Measurements from ENCODE around the gene EPN2. TPM values are rescaled to one million over a fixed set of nuclear protein-coding genes. Genes with fewer than 3 reads are reported as not detected.

The EPN2 gene
- total and polyA plus RNA-seq, 2 donors (not counting 1 experiment from before 2014, with no cell fraction given) = 23.8 to 36.0 TPM

DNA sequence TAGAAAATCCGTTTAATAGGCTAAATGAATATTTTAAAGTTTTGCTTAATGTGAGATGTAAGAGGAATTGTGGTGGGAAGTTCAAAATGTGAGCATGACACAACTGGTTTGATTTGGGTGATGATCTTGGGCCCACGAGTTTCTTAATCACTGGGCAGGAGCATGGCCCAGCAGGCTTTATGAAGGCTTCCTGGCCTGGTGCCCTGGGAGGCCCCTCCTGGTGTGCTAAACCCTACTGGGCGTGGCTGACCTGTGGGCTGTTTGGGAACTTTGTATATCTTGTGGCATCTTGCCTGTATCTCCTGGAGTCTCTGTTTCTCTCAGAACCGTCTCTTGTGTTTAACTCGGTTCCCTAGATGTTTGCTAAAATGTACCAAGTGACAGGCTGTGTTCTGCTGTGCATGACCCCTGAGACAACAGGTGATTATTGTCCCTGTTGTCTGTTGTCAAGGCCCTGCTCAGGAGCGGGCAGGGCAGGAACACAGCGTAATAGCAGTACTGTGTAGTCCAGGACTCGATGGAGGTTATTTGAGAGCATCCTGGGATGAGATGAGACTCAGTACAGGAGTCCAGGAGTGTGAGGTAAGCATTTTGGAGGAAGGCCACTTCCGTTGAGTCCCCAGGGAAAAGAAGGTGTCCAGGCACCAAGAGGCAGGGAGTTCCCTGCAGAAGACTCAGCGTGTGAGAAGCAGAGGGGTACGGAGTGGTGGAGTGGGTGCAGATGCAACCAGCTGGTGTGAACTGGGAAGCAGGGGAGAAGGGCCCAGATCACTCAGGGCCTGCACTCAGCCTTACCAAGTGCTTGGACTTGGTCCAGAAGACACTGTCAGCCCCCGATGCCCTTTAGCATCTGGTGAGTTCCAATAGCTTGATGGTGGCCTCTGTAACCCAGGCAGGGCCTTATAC is 76.8 kb downstream of the EPN2 start:
- Histone ChIP-seq H3K36me3 (ENCODE audit: control insufficient read depth, insufficient read depth, low read length) (peaks cover 9% of the 10 kb centered on the region), H3K27ac (ENCODE audit: insufficient read depth, low read length) (no peak overlapping the region), H2AFZ (ENCODE audit: low read length) (no peak overlapping the region), H3K27me3 (ENCODE audit: control insufficient read depth, insufficient read depth, low read length) (no peaks in the 10 kb centered on the region), H3K9ac (ENCODE audit: insufficient read depth, low read length) (no peak overlapping the region), H3K4me3 (replicated peaks in 1 of 4; ENCODE audit: control extremely low read depth in 1 of 4, insufficient read depth in 1 of 4, low read depth in 3 of 4, low read length in 4 of 4) (no peak overlapping the region), H3K4me2 (ENCODE audit: extremely low read depth, insufficient read depth, low read length) (no peak overlapping the region), H3K4me1 (ENCODE audit: control insufficient read depth, extremely low read depth, insufficient read depth, low read length) (peaks cover 6% of the 10 kb centered on the region), H3K9me3 (ENCODE audit: control insufficient read depth, insufficient read depth, low read depth, low read length) (no peaks in the 10 kb centered on the region), H3K79me2 (ENCODE audit: control insufficient read depth, insufficient read depth, low read length) (no peaks in the 10 kb centered on the region), H4K20me1 (ENCODE audit: control insufficient read depth, extremely low read depth, insufficient read depth, low read length) (no peaks in the 10 kb centered on the region)
- peak in 1 of 2 donors; percentile 70 for DNase-seq (ENCODE audit: low read depth in 2 of 2)
- no peak for TF ChIP-seq EZH2 (IDR thresholded peaks at IDR 0.05; ENCODE audit: low read length, missing control alignments)
- TF ChIP-seq, protein P1, sequence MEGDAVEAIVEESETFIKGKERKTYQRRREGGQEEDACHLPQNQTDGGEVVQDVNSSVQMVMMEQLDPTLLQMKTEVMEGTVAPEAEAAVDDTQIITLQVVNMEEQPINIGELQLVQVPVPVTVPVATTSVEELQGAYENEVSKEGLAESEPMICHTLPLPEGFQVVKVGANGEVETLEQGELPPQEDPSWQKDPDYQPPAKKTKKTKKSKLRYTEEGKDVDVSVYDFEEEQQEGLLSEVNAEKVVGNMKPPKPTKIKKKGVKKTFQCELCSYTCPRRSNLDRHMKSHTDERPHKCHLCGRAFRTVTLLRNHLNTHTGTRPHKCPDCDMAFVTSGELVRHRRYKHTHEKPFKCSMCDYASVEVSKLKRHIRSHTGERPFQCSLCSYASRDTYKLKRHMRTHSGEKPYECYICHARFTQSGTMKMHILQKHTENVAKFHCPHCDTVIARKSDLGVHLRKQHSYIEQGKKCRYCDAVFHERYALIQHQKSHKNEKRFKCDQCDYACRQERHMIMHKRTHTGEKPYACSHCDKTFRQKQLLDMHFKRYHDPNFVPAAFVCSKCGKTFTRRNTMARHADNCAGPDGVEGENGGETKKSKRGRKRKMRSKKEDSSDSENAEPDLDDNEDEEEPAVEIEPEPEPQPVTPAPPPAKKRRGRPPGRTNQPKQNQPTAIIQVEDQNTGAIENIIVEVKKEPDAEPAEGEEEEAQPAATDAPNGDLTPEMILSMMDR (conservative IDR thresholded peaks at IDR 0.05 in 1 of 2, IDR thresholded peaks at IDR 0.05 in 1 of 2; ENCODE audit: low read depth in 1 of 2, low read length in 2 of 2) = no peak

DNA sequence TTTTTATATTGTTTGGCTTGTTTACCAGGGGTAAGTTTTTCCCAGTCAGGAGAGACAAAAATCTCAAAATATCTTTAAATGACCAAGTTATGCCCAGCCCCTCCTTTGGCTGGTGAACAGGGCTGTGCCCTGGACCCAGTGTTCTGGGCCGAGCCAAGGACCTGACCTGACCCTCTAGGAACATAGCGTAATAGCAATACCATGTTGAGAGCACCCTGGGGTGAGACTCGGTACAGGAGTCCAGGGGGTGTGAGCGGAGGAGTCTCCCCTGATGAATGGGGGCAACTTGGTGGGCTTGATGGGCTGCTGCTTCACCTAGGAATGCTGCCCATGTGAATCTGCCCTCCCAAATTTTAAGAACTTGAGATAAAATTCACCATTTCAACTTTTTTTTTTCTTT is 77.9 kb downstream of the EPN2 start:
- no peaks in the 10 kb centered on the region for H3K9me3 ChIP-seq (ENCODE audit: control insufficient read depth, insufficient read depth, low read depth, low read length)

DNA sequence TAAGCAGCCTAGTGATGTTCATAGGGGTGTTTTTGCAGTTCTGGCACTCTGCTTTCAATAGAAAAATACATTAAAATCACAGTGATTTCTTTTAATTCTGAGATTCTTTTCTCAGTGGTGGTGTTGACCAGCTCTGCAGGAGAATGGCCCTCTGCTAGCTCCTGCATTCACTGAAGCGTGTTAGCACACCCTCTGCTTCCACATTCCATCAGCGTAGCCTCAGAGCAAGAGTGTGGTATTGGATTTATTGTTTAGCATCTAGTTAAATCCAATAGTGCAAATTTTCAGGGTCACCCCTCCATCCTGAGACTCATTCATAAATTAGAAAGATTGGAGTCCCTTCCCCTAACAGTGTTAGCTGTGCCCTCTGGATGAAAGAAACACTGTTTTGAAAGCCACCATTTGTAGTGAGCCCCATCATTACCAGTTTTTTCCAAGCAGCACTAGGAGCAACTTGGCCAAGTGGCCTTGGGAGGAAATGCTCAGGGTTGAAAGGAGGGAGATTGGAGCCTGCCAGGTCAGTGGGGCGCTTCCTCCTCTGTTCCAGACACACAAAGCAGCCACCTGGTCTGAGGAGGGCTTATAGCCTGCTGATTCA is 79.7 kb downstream of the EPN2 start:
- no peaks in the 10 kb centered on the region for H3K79me2 ChIP-seq (ENCODE audit: control insufficient read depth, insufficient read depth, low read length)
- H3K9me3 ChIP-seq (ENCODE audit: control insufficient read depth, insufficient read depth, low read depth, low read length) = no peaks in the 10 kb centered on the region
- H4K20me1 ChIP-seq (ENCODE audit: control insufficient read depth, extremely low read depth, insufficient read depth, low read length) = no peaks in the 10 kb centered on the region
- no peak overlapping the region for H3K9ac ChIP-seq (ENCODE audit: insufficient read depth, low read length)
- H3K36me3 ChIP-seq (ENCODE audit: control insufficient read depth, insufficient read depth, low read length) = peaks cover 14% of the 10 kb centered on the region
- no peak overlapping the region for H3K4me2 ChIP-seq (ENCODE audit: extremely low read depth, insufficient read depth, low read length)
- H3K27me3 ChIP-seq (ENCODE audit: control insufficient read depth, insufficient read depth, low read length) = no peaks in the 10 kb centered on the region
- TF ChIP-seq, protein P1 (conservative IDR thresholded peaks at IDR 0.05 in 1 of 2, IDR thresholded peaks at IDR 0.05 in 1 of 2; ENCODE audit: low read depth in 1 of 2, low read length in 2 of 2) = no peak
- TF ChIP-seq EZH2 (IDR thresholded peaks at IDR 0.05; ENCODE audit: low read length, missing control alignments) = no peak
- H2AFZ ChIP-seq (ENCODE audit: low read length) = no peak overlapping the region
- no peak overlapping the region for H3K4me3 ChIP-seq (replicated peaks in 1 of 4; ENCODE audit: control extremely low read depth in 1 of 4, insufficient read depth in 1 of 4, low read depth in 3 of 4, low read length in 4 of 4)
- DNase-seq (ENCODE audit: low read depth in 2 of 2) = peak in 1 of 2 donors; percentile 50
- peak overlapping the region; percentile 7 for H3K27ac ChIP-seq (ENCODE audit: insufficient read depth, low read length)
- peaks cover 6% of the 10 kb centered on the region for H3K4me1 ChIP-seq (ENCODE audit: control insufficient read depth, extremely low read depth, insufficient read depth, low read length)

More for the DNA sequence above, 77.9 kb downstream of the EPN2 start:
- no peak for DNase-seq (ENCODE audit: low read depth in 2 of 2)
- no peak overlapping the region for H3K9ac ChIP-seq (ENCODE audit: insufficient read depth, low read length)
- peaks cover 6% of the 10 kb centered on the region for H3K4me1 ChIP-seq (ENCODE audit: control insufficient read depth, extremely low read depth, insufficient read depth, low read length)
- H3K79me2 ChIP-seq (ENCODE audit: control insufficient read depth, insufficient read depth, low read length) = no peaks in the 10 kb centered on the region
- no peaks in the 10 kb centered on the region for H3K27me3 ChIP-seq (ENCODE audit: control insufficient read depth, insufficient read depth, low read length)
- H3K36me3 ChIP-seq (ENCODE audit: control insufficient read depth, insufficient read depth, low read length) = peaks cover 11% of the 10 kb centered on the region
- TF ChIP-seq EZH2 (IDR thresholded peaks at IDR 0.05; ENCODE audit: low read length, missing control alignments) = no peak
- TF ChIP-seq, protein P1 (conservative IDR thresholded peaks at IDR 0.05 in 1 of 2, IDR thresholded peaks at IDR 0.05 in 1 of 2; ENCODE audit: low read depth in 1 of 2, low read length in 2 of 2) = no peak
- no peak overlapping the region for H3K27ac ChIP-seq (ENCODE audit: insufficient read depth, low read length)
- H2AFZ ChIP-seq (ENCODE audit: low read length) = no peak overlapping the region
- no peak overlapping the region for H3K4me2 ChIP-seq (ENCODE audit: extremely low read depth, insufficient read depth, low read length)
- H3K4me3 ChIP-seq (replicated peaks in 1 of 4; ENCODE audit: control extremely low read depth in 1 of 4, insufficient read depth in 1 of 4, low read depth in 3 of 4, low read length in 4 of 4) = no peak overlapping the region
- H4K20me1 ChIP-seq (ENCODE audit: control insufficient read depth, extremely low read depth, insufficient read depth, low read length) = no peaks in the 10 kb centered on the region
